ENCODE measurements around the gene TMEM238. TPM values are rescaled to one million over a fixed set of nuclear protein-coding genes. Genes with fewer than 3 reads are reported as not detected.

The TMEM238 gene
- total and polyA plus RNA-seq, 2 donors (not counting 3 experiments of a cell fraction or from before 2014, with no cell fraction given): 0.18 to 0.35 TPM

- no peaks in the 10 kb centered on the region for H3K36me3 ChIP-seq (ENCODE audit: control insufficient read depth in 2 of 2, extremely low read depth in 1 of 2, insufficient read depth in 2 of 2, low read length in 2 of 2)
- no peak for TF ChIP-seq EZH2 (IDR thresholded peaks at IDR 0.05; ENCODE audit: borderline replicate concordance, low read depth, low read length, severe bottlenecking)
- no peak for TF ChIP-seq GATA2 (IDR thresholded peaks at IDR 0.05; ENCODE audit: insufficient read depth, insufficient read length, low read depth, low read length)
- TF ChIP-seq FOS (IDR thresholded peaks at IDR 0.05; ENCODE audit: borderline replicate concordance, insufficient read depth, low read length): no peak
- TF ChIP-seq POLR2A (IDR thresholded peaks at IDR 0.05; ENCODE audit: low read depth, low read length): no peak
- TF ChIP-seq CTCF (IDR thresholded peaks at IDR 0.05; ENCODE audit: extremely low read depth in 1 of 2, insufficient read depth in 1 of 2, low read depth in 1 of 2, low read length in 2 of 2): no peak
- TF ChIP-seq MYC (IDR thresholded peaks at IDR 0.05; ENCODE audit: low read depth, low read length): no peak
- no peak for TF ChIP-seq POLR2AphosphoS5 (IDR thresholded peaks at IDR 0.05; ENCODE audit: insufficient read depth, low read depth, low read length)
- TF ChIP-seq JUN (IDR thresholded peaks at IDR 0.05; ENCODE audit: borderline replicate concordance, insufficient read depth, insufficient read length, low read depth): no peak
- no peak for TF ChIP-seq MAX (IDR thresholded peaks at IDR 0.05; ENCODE audit: insufficient read depth, insufficient read length)
- H3K9me1 ChIP-seq (replicated peaks; ENCODE audit: control insufficient read depth, extremely low read depth, insufficient read depth, low read length): no peaks in the 10 kb centered on the region
- H3K9ac ChIP-seq (replicated peaks; ENCODE audit: extremely low read depth, insufficient read depth, low read length): no peak overlapping the region
- FAIRE-seq (no peak), DNase-seq (ENCODE audit: low read depth, low spot score) (no peak)
- CTCF ChIA-PET: no interaction called here
- H3K27me3 ChIP-seq (ENCODE audit: control insufficient read depth in 2 of 2, insufficient read depth in 2 of 2, low read length in 2 of 2): no peaks in the 10 kb centered on the region
- intact Hi-C loops (cut with micrococcal nuclease): no loop called here
- no peak overlapping the region for H3K4me3 ChIP-seq (replicated peaks in 1 of 3; ENCODE audit: insufficient read depth in 1 of 3, low read depth in 1 of 3, low read length in 3 of 3)
- POLR2A ChIA-PET: no interaction called here
- no peaks in the 10 kb centered on the region for H3K4me1 ChIP-seq (ENCODE audit: control insufficient read depth, extremely low read depth, insufficient read depth, low read length)
- no peaks in the 10 kb centered on the region for H4K20me1 ChIP-seq (replicated peaks; ENCODE audit: control insufficient read depth, extremely low read depth, insufficient read depth, low read length)
- no peak overlapping the region for H3K4me2 ChIP-seq (ENCODE audit: insufficient read depth, low read length)
- dilution Hi-C loops (cut with MboI; ENCODE audit: extremely low pct_ligation_motif_present, low sequenced_read_pairs): no loop called here
- H3K27ac ChIP-seq (ENCODE audit: insufficient read depth, low read depth, low read length): no peak overlapping the region
- no peak overlapping the region for H2AFZ ChIP-seq (ENCODE audit: low read depth, low read length)
- BruUV-seq (replicated peaks): no TSS peak
- H3K79me2 ChIP-seq (ENCODE audit: control insufficient read depth, insufficient read depth, low read length): no peaks in the 10 kb centered on the region
- no peaks in the 10 kb centered on the region for H3K9me3 ChIP-seq (replicated peaks; ENCODE audit: control insufficient read depth, insufficient read depth, low read length)
Observed at GRCh38 chr19:55362174-55362989, 21.7 kb downstream of the TMEM238 start.
